HG03342 (cell line): Measurements from ENCODE around the gene BRSK2.
"Not testable (repeated sequence)": the region's sequence is repeated elsewhere in the genome, so short reads cannot be mapped to it uniquely, and the experiment has no call there.

ENCODE experiments used
- ATAC-seq: cut with Tn5 transposase; IDR thresholded peaks from one replicate; pipeline ENCODE4 v1.9.1; 2021; ENCODE audit warnings: mild to moderate bottlenecking, moderate library complexity; ENCODE audit not compliant: unreplicated experiment

The BRSK2 gene

GRCh38 chr11:1433568-1433967 is 43.8 kb downstream of the BRSK2 start:
- ATAC-seq = no peak

- ATAC-seq = no peak
Observed at GRCh38 chr11:1433977-1434640, 44.4 kb downstream of the BRSK2 start.

- not testable (repeated sequence) for ATAC-seq
Observed at GRCh38 chr11:1435479-1435819, 45.7 kb downstream of the BRSK2 start.

- ATAC-seq = no peak
Observed at GRCh38 chr11:1435820-1436467, 46.2 kb downstream of the BRSK2 start.

GRCh38 chr11:1436468-1437039 is 46.8 kb downstream of the BRSK2 start:
- ATAC-seq = no peak

GRCh38 chr11:1437500-1437899 is 47.8 kb downstream of the BRSK2 start:
- no peak for ATAC-seq

- no peak for ATAC-seq
Observed at GRCh38 chr11:1438261-1438966, 48.7 kb downstream of the BRSK2 start.

GRCh38 chr11:1438967-1439330 is 49.2 kb downstream of the BRSK2 start:
- ATAC-seq = no peak

GRCh38 chr11:1439341-1439740 is 49.6 kb downstream of the BRSK2 start:
- no peak for ATAC-seq

GRCh38 chr11:1440066-1440465 is 50.3 kb downstream of the BRSK2 start:
- ATAC-seq = no peak

- no peak for ATAC-seq
Observed at GRCh38 chr11:1440496-1440895, 50.8 kb downstream of the BRSK2 start.

GRCh38 chr11:1442163-1442562 is 52.4 kb downstream of the BRSK2 start:
- no peak for ATAC-seq

GRCh38 chr11:1442807-1443366 is 53.2 kb downstream of the BRSK2 start:
- no peak for ATAC-seq

- ATAC-seq = no peak
Observed at GRCh38 chr11:1443737-1444136, 54.0 kb downstream of the BRSK2 start.

GRCh38 chr11:1444321-1444720 is 54.6 kb downstream of the BRSK2 start:
- no peak for ATAC-seq

- ATAC-seq = no peak
Observed at GRCh38 chr11:1444823-1445422, 55.2 kb downstream of the BRSK2 start.

- no peak for ATAC-seq
Observed at GRCh38 chr11:1445741-1446445, 56.2 kb downstream of the BRSK2 start.

GRCh38 chr11:1446623-1447022 is 56.9 kb downstream of the BRSK2 start:
- ATAC-seq = no peak

GRCh38 chr11:1447845-1448825 is 58.4 kb downstream of the BRSK2 start:
- no peak for ATAC-seq
